NCI-H128 (cell line): ENCODE results near the gene RPLP1.

ENCODE experiments used
- DNase-seq: peaks from one replicate; lab custom pipeline; 2025; ENCODE audit not compliant: unreplicated experiment; lab: John Stamatoyannopoulos, UW

RPLP1 gene

DNA sequence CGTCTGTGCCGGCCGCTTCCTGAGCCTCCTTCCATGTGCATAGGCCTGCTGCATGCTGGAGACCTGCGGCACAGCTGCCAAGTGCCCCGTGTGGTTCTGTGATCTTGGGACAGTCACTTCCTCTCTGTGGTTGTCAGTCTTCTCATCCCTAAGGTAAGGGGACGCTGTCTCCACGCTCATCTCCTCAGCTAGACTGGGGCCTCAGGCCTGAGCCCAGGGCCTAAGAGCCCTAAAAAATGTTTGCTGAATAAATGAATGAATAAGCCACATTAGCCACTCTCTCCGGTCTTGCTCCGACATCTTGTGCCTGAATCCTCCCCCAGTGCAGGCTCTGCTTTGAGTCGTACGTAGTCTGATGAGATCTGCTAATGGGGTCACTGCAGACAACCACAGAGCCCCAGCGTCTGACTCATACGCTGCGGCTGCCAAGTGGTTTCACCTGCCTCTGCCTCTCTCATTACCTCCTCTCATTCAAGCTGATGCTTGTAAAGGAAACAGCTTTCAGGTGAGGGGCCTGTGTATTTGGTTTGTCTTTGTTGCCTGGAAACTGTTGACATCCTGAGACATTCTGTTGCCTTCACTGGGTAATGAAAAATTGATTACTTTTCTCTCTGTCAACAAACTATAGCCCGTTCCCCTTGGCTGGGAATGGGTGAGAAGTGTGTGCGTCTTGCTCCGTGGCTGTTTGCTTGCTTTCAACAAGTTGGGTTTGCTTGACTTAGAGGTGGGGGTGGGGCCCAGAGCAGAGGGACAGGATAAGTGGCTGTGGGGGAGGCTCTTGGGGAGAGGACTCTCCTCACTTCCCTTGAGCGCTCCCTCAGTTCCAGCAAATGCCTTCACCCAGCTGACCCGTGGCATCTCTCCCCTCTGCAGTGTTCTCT lies 15.9 kb downstream of the RPLP1 start:
- peak; percentile 60 for DNase-seq

DNA sequence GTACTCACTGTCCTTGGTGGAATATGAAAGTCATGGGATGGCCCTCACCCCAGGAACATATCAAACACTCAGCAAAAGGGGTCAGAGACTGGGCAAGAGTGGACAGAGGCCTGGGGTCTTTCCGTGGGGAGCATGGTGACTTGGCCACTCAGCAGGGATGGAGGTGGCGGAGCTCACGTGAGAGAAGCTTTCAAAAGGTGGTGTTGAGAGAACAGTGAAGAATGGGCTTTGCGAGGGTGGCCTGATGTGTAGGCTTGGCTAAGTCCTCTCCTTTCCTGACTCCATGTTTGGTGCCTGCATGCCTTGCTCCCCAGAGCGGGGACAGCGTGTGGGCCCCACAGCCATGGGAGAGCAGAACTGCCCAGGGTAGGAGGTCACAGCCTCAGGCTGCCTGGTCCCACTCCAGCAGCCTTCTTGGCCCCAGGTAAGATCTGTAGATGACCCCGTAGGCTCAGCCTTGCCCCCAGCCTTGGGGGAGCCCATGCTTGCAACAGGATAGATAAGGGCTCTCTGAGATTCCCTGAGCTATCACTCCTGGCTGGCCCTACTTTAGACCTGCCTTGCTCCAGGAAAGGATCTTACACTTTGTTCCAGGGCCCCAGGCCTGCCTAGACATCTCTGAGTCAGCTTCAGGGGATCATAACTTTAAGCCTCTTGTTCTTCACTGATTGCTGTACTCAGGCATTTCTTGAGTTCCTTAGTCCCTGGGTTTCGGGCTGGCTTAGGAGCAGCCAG lies 17.0 kb downstream of the RPLP1 start:
- no peak for DNase-seq

GRCh38 chr15:69472046-69472445 lies 19.4 kb downstream of the RPLP1 start:
- no peak for DNase-seq

DNA sequence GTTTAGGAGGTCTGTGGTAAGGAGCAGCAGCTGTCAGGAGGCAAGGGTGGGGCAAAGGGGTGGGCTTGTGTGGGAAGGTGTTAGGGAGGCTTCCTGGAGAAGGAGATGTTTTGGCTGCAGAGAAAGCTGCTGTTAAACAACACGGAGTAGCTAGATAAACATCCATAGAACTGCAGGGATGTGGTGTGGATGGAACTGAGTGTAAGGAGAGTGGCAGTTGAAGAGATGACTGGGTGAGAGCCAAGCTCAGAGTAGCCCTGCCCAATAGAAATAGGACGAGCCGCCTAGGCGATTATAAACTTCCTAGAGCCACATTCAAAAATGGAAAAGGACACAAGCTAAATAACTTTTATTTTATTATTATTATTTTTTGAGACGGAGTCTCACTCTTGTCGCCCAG lies 19.9 kb downstream of the RPLP1 start:
- DNase-seq: no peak

- DNase-seq: no peak
These were observed 21.7 kb downstream of the RPLP1 start for GRCh38 chr15:69474291-69474690.

DNA sequence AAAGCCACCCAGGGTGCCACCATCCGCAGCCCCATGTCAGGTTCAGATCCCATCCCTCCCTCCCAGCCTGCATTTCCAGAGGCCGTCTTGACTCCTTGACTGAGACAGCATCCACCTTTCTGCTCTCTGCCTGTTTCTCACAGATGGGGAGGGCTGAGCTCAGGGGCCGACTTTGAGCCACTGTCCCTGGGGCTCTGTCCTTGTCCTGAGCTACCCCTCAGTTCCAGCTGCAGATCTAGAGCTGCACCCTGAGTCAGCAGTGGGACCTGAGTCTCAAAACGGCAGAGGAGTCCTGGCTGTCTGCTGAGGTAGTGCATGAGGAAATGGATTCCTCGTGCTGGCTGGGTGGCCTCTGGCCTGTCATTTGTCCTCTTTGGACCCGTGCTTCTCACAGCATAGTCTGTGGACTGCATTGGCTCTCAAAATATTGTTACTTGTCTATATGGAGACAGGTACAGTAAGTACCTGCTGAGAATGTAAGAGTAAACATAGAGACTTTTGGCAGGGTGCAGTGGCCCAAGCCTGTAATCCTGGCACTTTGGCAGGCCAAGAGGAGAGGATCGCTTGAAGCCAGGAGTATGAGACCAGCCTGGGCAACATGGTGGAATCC lies 22.3 kb downstream of the RPLP1 start:
- DNase-seq: no peak

DNA sequence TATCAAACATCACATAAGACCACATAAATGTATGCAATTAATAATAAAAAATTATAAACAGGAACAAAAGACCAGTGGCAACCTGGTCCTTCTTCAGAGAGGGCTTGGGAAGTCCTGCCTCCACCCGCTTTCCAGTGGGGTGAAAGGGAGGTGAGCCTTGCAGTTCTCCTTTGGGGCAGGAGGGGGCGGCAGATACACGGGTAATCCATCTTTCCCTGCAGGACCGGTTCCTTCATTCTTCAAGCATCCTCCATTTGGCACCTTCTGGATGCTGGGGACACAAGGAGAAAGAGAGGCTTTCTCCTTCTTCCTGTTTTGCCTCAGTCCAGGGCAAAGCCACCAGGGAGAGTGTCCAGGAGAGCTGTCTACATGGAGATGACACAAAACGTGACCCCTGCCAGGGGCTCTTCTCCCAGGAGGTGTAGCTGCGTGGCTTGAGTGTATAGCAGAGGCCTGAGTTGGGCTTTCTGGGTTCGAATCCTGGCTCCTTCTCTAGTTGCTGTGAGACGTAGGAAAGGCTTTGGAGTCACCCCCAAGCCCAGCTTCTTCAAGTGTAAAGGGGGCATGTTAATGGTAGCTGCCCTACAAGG lies 23.2 kb downstream of the RPLP1 start:
- DNase-seq: no peak

DNA sequence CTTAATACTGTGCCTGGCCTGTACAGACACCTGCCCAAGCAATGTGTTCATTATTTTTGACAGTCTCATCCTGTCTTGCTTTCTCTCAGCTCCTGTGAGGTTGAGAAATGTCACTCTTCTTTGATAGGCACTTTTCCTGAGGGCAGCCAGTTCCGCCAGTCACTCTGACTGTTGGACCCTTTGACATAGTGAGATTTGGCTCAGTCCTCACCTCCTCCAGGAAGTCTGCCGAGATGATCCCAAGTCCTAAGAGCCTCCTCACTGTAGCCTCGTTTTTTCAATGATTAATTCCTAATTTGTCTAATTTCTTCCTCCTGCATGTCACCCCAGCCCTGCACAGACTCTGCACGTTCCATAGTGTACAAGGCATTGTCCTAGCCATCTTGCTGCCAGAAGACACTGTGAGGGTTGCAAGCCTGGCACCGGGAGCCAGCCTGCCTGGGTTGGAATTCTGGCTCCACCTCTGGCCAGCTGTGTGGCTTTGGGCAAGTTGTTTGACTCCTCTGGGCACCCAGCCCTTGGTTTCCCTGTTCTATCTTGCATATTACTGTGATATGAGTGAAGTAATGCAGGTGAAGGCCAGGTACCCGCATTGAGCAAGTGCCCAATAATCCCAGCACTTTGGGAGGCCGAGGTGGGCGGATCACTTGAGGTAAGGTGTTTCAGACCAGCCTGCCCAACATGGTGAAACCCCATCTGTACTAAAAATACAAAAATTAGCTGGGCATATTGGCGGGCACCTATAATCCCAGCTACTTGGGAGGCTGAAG lies 24.3 kb downstream of the RPLP1 start:
- DNase-seq: no peak

DNA sequence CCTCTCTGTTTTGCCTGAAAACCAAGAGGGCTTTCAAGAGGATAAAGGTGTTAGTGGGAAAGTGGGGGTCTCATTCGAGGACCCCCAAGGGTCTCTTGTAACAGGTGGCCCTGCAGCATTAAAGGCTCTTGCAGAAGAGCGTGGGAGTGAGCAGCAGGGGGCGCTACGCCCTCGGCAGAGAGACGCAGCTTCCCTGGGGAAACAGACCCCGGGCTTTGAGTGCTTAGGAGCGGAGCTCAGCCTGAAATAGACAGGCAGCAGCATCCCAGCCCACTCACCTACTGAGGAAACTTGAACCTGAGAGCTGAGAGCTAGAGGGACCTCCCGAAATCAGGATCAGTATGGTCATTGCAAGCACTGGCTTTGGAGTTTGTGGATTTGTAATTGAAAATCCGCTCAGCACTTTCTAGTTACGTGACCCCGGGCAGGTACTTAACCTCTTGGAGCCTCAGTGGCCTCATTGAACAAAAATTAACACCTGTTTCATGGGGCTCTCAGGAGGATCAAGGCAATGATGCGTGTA lies 25.7 kb downstream of the RPLP1 start:
- DNase-seq: peak; percentile 47

DNA sequence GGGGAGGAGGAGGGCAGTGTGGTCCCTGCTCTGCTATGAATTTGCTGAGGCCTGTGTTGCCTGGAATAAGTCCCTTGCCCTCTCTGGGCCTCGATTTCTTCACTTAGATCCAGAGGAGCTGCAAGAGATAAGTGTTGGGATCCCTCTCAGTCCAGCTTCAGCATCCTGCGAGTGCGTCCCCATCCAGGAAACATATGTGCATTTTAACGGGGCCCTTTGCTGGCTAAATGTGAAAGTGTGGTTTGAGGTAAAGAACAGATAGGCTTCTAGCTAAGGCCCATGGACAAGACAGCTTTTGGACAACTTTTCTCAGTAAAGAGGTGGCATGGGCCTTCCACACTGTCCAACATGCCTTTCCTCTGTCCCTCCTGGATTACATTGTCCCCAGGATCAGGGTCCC lies 26.5 kb downstream of the RPLP1 start:
- no peak for DNase-seq

DNA sequence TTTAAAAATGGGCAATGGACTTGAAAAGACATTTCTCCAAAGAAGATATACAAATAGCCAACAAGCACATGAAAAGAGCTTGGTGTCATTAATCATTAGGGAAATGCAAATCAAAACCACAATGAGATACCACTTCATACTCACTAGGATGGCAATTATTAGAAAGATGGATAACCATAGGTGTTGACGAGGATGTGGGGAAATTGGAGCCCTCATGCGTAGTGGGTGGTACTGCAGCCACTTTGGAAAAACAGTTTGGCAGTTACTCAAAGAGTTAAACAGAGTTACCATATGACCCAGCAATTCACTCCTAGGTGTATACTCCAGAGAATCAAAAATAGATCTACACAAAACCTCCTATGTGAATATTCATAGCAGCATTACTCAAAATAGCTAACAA lies 27.4 kb downstream of the RPLP1 start:
- DNase-seq: no peak

DNA sequence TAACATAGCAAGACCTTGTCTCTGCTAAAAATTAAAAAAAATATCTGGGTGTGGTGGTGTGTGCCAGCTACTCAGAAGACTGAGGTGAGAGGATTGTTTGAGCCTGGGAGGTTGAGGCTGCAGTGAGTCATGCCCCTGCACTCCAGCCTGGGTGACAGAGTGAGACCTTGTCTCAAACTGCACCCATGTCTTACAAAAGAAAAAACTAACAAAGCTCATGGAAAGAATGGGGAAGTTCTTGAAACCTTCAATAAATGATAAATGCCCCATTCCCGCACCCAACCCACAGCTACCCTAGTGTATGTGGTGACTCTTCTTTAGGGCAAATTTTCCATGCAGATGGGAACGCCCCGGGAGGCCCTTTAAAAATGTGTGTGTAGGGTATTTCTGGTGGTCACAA lies 28.3 kb downstream of the RPLP1 start:
- no peak for DNase-seq

DNA sequence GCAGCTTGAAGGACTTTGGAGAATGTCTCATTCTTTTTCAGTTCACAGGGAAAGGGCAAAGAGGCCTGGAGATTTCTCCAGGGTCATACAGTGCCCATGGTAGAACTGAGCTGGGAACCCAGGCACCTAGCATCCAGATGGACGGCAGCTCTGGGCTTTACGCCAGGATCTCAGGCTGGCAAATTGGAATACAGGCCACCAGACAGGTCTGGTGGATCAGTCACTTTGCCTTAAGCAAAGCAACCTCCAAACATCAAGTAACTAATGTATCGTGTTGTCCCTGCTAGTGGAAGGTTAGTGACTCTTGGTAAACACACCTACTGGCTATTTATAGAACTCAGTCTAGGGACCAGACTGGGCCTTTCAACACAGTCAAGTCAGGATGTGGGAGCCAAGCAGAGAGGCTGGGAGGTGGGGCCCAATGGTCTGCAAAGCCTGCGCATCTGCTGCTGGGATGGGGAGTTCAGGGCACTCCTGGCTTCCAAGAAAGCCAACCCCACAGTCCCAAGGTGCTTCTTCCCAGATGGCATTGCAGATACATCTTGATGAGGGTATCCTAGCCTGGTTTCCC lies 30.2 kb downstream of the RPLP1 start:
- no peak for DNase-seq

- no peak for DNase-seq
These were observed 32.2 kb downstream of the RPLP1 start for GRCh38 chr15:69484837-69485236.

GRCh38 chr15:69486481-69487110 lies 34.0 kb downstream of the RPLP1 start:
- DNase-seq: no peak

GRCh38 chr15:69489073-69489571 lies 36.5 kb downstream of the RPLP1 start:
- DNase-seq: no peak

DNA sequence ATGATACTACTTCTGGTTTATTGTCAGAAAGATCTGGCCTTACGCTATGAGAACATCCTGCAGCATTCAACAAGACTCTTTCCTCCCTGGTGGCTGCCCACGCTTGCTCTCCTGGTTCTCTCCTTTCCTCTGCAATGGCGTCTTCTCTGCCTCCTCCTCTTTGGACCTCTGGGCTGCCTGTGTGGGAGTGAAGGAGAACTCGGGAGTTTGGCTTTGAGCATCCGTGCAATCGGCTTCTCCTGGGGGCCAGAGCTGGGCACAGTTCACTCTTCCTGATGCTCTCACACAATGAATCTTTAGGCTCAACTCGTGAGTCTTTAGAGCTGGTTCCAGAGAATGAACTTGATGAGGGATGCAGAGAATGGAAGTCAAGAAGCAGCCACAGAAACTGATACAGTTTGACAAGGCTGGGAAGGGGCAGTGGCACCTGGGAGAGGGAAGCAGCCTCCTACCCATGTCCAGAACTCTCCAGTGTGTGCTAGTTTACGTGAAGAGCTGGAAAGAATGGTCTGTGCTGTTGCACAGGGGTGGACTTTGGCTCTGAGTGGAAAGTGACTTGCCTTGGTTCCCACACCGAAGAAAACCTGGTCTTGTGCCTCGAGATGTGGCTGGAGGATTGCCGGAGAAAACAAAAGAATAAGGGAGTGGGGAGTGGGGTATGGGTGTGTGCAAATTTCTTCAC lies 37.9 kb downstream of the RPLP1 start:
- no peak for DNase-seq

GRCh38 chr15:69491038-69491505 lies 38.5 kb downstream of the RPLP1 start:
- DNase-seq: no peak

DNA sequence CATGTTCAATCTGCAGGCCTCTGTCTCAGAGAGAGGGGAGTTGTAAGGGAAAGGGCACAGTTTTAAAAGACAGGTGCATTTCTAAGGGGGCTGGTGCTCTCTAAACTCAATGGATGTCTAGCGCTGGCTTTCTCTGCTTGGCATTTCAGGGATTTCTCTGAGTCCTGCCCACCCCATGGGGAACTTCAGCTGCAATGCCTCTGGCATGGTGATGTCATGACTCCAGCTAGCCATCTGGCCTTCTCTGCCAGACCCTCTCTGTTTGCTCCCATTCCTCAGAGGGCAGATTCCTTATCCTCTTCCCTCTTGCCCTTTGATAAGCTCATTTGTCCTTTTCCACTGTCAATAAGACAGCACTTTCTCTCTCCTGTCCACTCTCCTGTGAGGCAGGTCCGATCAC lies 40.8 kb downstream of the RPLP1 start:
- DNase-seq: no peak
